HG03469 (cell line): Measurements from ENCODE around the gene DUSP8.
"Not testable (repeated sequence)": the region's sequence is repeated elsewhere in the genome, so short reads cannot be mapped to it uniquely, and the experiment has no call there.

ENCODE experiments used
- ATAC-seq: cut with Tn5 transposase; IDR thresholded peaks from one replicate; pipeline ENCODE4 v1.9.1; 2021; ENCODE audit warnings: mild to moderate bottlenecking, moderate library complexity, moderate number of reproducible peaks; ENCODE audit not compliant: unreplicated experiment

The DUSP8 gene

DNA sequence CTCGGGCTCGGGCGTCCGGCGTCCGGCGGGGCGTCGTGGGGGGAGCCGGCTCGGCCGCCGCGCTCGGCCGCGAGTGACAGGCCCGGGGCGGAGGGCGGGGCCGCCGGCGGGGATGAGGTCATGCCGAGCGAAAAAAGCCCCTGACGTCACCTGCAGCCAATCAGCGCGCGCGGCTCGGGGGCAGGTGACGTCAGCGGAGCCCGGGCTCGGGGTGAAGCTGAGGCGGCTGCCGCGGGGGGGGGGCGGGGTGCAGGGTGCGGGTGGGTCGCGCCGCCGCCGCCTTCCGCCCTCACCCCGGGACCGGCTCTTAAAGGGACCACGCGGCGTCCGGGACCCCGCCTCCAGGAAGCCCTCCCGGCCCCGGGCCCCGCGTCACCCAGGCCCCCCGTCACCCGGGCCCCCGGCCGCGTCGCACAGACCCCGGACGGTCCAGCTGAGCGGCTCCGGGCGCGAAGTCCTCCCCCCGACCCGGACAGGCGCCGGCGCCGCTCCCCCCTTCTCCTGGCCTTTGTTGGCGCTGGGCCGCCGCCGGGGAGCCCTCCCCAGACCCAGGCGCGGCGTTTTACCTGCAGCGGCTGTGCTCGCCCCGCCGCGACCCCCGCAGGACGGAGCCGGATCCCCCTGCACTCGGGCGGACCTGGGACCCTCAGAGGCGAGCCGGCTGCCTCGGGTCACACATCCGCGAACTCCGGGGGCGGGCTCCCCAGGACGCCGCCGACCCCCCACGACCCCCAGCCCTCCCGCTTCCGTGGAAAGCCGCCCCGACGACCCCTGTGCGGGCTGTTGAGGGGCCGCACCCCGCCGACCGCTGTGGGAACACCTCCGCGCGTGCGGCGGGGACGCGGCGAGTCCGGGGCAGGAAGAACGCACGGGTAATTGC is at the start of gene DUSP8:
TSS of gene DUSP8 (minus strand) at position 75 of the 880 bp plus-strand sequence. CDS start 6,445 bp downstream, outside the sequence.
- ATAC-seq, result no peak

DNA sequence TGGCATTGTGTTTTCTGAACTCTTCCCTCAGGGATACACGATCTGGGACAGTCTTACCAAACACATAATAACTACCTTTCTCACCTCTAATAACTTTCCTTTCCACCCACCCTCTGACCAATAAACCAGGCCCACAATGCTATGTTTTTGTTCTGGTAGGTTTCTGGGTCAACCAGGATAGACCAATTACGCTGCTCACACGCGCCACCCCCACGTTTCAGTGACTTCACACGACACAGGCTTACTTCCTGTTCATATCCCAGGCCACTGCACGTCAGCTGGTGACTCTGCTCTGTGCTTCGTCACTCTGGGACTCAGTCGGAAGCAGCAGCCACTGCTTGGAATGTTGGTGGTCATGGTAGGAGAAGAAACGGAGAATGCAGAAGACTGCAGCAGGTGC is 47.4 kb upstream of the DUSP8 start:
- ATAC-seq, result no peak

DNA sequence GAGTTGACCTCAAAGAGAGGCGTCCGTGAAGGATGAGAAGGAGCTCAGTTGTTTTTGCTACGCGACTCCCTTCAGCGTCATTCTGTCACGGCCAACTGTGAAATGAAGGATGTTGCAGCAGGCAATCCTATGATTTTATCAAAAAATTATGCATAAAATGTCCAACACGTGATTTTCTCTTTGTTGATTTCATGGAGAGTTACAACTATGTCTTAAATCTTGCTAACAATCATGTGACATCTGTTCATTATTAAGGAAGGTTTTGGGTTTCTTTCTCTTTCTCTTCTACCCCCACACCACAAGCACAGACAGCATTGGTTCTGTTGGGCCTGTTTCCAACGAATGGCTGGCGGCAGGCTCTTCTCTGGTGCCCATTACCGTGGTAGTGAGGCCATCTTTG is 46.2 kb upstream of the DUSP8 start:
- no peak for ATAC-seq

- ATAC-seq, result no peak
Measured at GRCh38 chr11:1608363-1608762, 36.3 kb upstream of the DUSP8 start, which contains the start of gene KRTAP5-3. TSS of gene KRTAP5-3 (minus strand) at chr11:1608463. CDS start at chr11:1608385, 78 bp downstream.

- ATAC-seq, result not testable (repeated sequence)
Measured at GRCh38 chr11:1607901-1608300, 35.8 kb upstream of the DUSP8 start.

DNA sequence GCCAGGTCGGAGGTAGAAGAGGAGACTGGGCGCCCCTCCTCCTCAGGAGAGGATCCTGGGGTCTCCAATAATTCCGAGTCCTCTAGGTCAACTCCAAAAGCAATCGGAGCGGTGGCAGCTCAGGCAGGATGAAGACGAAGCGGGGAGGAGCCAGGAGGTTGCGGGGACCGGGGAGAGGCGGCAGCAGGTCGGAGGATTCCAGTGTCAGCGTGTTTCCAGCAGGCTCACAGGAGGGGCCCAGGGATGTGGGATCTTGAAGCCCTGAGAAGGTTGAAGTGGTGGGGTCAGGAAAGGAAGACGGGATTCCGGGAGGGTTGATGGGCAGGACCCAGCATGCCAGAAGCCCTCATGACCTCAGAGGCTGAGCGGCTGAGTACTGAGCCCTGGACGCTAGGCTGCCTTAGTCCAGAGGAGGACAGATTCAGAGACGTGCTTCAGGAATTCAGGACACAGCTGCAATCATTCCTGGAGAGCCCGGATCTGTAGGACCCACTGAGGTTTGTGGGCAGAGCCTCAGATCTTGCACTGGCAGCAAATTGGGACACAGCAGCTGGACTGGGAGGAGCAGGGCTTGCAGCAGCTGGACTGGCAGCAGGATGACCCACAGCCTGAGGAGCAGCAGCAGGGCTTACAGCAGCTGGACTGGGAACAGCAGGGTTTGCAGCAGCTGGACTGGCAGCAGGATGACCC is 35.2 kb upstream of the DUSP8 start:
- ATAC-seq, result not testable (repeated sequence)

DNA sequence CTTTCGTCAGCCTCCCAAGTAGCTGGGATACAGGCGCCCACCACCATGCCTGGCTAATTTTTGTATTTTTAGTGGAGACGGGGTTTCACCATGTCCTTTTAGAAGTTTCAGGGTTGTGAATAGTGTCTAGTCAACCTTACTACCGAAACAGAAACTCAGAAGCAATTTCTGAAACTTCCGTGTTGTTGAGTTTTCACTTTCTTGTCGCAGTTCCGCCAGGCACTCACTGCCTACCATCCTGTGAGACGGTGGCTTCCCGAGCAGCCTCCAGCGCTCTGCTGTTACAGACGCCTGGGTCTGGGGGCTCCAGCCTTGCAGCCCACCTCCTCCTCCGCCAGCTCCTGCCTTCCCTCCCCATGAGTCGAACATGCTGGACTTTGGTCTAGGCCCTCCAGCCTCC is 33.9 kb upstream of the DUSP8 start:
- not testable (repeated sequence) for ATAC-seq

DNA sequence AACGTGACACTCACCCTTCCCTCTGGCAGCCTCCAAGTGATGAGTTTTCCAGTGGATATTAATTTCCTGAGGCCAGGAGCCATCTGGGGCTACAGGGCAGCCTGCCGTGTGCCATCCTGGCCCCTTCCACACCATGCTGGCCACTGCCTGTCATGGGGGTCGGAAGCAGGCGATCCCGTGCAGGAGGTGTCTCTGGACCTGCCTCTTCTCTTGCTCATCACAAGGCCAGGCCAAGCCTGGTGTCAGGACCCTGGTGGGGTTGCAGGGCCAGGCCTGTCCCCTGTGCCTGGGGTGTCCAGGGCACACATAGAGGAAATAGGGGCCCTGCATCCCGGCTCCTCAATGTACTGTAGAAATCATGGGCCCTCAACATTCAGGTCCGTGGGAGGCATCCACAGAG is 32.6 kb upstream of the DUSP8 start:
- ATAC-seq, result no peak

DNA sequence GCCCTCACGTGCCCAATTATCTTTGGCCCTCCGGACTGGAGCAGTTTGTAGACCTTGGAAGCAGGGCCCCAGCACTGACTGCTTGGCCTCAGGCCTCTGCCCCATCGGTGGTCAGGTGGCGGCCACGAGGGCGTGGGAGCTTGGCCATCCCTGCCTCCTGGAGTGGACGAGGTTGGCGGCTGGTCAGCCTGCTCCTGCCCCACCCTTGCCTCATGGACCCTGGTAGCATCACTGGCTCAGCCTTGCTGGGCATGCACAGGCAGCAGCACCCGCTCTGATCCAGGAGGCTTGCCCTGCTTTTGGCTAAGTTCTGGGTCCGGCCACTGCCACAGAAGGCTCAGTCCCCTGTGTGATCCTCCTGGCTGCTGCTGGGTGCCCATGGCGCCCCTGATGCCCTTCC is 32.1 kb upstream of the DUSP8 start:
- ATAC-seq, result no peak

- no peak for ATAC-seq
Measured at GRCh38 chr11:1603629-1604028, 31.6 kb upstream of the DUSP8 start.

GRCh38 chr11:1601663-1602062 is 29.6 kb upstream of the DUSP8 start:
- not testable (repeated sequence) for ATAC-seq

DNA sequence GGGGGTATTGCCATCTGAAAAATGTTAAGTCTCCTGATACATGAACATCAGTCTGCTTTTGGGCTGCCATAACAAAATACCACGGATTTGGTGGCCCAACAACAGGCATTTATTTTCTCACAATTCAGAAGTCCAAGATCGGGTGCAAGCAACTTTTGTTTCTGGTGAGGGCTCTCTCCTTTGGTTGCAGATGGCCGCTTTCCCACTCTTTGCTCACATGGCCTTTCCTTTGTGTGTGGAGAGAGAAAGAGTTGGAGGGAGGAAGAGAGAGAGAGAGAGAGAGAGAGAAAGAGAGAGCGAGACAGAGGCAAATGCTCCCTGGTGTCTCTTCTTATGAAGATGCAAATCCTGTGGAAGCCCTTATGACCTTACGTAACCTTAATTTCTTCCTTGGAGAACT is 28.6 kb upstream of the DUSP8 start:
- no peak for ATAC-seq

- no peak for ATAC-seq
Measured at GRCh38 chr11:1598816-1599215, 26.7 kb upstream of the DUSP8 start.

DNA sequence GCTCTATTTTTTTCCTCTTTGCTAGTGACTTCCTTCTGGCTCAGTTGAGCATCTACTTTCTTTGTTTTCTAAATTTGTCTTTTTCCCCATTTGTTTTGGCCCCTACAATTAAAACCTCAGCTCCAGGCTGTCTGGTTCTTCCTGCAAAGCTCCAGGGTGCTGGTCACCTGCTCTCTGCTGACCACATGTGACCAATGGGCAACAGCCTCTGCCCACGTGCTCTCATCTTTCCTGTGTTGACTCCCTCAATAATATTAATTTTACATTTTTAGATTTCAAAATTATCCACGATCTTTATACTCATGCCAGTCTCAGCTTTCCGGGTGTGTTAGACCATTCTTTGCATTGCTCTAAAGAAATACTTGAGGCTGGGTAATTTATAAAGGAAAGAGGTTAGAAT is 26.3 kb upstream of the DUSP8 start:
- not testable (repeated sequence) for ATAC-seq

GRCh38 chr11:1597994-1598380 is 25.9 kb upstream of the DUSP8 start, which contains the start of gene KRTAP5-2:
TSS of gene KRTAP5-2 (minus strand) at chr11:1598294. CDS start at chr11:1598250, 44 bp downstream.
- no peak for ATAC-seq

GRCh38 chr11:1597331-1597993 is 25.4 kb upstream of the DUSP8 start:
- ATAC-seq, result no peak

DNA sequence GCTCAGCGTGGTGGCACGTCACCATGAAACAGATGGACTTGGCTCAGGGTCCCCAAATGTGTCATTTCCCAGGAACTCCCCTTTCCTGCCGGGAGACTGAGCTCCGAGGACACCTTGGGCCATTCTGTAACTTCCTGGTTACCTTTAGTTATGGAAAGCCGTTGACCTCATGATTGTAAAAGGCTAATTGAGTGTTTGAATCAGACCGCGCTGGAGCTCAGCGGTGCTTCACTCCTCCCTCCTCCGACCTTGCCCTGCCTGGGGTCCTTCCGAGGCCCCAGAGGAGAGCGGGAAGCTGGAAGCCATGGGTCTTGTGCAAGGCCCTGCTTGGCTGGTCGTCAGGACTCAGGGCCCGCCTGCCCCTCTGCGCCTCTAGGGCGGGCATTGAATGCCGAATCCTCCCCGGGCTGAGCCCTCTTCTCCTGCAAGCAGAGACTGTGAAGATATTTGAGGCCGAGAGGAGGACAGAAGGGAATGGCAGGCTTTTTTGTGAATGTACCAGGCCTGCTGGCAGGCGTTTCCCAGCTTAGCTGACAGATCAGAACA is 24.6 kb upstream of the DUSP8 start:
- not testable (repeated sequence) for ATAC-seq

GRCh38 chr11:1595994-1596575 is 24.0 kb upstream of the DUSP8 start:
- not testable (repeated sequence) for ATAC-seq

DNA sequence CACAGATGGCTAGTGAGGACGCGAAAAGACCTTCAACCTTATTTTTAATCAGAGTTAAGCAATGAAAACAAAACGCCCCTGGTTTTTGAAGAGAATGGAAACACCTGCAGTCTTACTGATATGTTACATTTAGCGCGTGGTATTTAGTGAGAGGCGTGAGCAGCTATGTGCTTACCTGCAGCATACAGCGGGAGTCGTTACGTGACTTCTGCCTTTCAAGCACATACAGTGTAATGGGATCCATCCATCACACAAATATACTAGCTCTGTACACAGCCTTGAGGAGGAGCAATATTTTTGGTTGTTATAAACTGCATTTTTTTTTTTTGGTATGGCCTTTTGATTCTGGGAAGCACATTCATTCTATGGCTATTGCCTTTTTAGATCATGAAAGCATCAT is 20.6 kb upstream of the DUSP8 start:
- no peak for ATAC-seq

DNA sequence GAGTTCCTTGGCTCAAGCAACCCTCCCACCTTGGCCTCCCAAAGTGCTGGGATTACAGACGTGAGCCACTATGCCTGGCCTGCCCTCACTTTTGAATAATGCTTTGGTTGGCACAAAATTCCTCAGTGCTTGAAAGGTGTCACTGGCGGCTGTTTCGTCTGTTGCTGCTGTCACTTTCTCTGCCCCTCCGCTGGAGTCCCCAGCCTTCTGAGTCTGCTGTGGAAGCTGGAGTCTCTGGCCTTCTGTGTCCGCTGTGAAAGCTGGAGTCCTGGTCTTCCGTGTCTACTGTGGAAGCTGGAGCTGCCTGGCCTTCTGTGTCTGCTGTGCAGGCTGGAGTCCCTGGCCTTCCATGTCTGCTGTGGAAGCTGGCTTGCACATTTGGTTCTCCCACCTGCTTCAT is 17.9 kb upstream of the DUSP8 start:
- ATAC-seq, result no peak
